ENCODE data around the gene CETN3.
"Not testable (repeated sequence)": the region's sequence is repeated elsewhere in the genome, so short reads cannot be mapped to it uniquely, and the experiment has no call there.

Gene CETN3

GRCh38 chr5:90381213-90381929 is 28.2 kb downstream of the CETN3 start:
- peak; percentile 35 for DNase-seq

- DNase-seq: no peak
Observed at GRCh38 chr5:90379652-90380051, 29.9 kb downstream of the CETN3 start.

GRCh38 chr5:90378752-90379151 is 30.8 kb downstream of the CETN3 start:
- DNase-seq: no peak

- not testable (repeated sequence) for DNase-seq
Observed at GRCh38 chr5:90371269-90371668, 38.3 kb downstream of the CETN3 start.

GRCh38 chr5:90368454-90369246 is 40.9 kb downstream of the CETN3 start:
- no peak for DNase-seq

GRCh38 chr5:90367879-90368278 is 41.7 kb downstream of the CETN3 start:
- no peak for DNase-seq

GRCh38 chr5:90366948-90367347 is 42.6 kb downstream of the CETN3 start:
- DNase-seq: no peak

GRCh38 chr5:90365328-90365727 is 44.2 kb downstream of the CETN3 start:
- no peak for DNase-seq

- no peak for DNase-seq
Observed at GRCh38 chr5:90359073-90359920, 50.3 kb downstream of the CETN3 start.

- DNase-seq: no peak
Observed at GRCh38 chr5:90356622-90357021, 52.9 kb downstream of the CETN3 start.

GRCh38 chr5:90356176-90356575 is 53.4 kb downstream of the CETN3 start:
- DNase-seq: no peak

GRCh38 chr5:90355635-90356034 is 53.9 kb downstream of the CETN3 start:
- no peak for DNase-seq

GRCh38 chr5:90353254-90353653 is 56.3 kb downstream of the CETN3 start:
- DNase-seq: no peak

- no peak for DNase-seq
Observed at GRCh38 chr5:90351101-90351500, 58.5 kb downstream of the CETN3 start.

- DNase-seq: no peak
Observed at GRCh38 chr5:90347462-90347861, 62.1 kb downstream of the CETN3 start.

GRCh38 chr5:90345684-90346083 is 63.9 kb downstream of the CETN3 start:
- DNase-seq: no peak

- DNase-seq: no peak
Observed at GRCh38 chr5:90344689-90345088, 64.9 kb downstream of the CETN3 start.

GRCh38 chr5:90343731-90344130 is 65.8 kb downstream of the CETN3 start:
- DNase-seq: not testable (repeated sequence)

- DNase-seq: no peak
Observed at GRCh38 chr5:90342576-90342975, 67.0 kb downstream of the CETN3 start.

Measured in DMS79 treated with DMSO at 0.1 percent for 48 hours (cell line).